ENCODE results near the gene CIT. TPM values are rescaled to one million over a fixed set of nuclear protein-coding genes. Genes with fewer than 3 reads are reported as not detected.

CIT gene
- total RNA-seq, 1 experiment from 2014 or later, result 58.9 TPM

DNA sequence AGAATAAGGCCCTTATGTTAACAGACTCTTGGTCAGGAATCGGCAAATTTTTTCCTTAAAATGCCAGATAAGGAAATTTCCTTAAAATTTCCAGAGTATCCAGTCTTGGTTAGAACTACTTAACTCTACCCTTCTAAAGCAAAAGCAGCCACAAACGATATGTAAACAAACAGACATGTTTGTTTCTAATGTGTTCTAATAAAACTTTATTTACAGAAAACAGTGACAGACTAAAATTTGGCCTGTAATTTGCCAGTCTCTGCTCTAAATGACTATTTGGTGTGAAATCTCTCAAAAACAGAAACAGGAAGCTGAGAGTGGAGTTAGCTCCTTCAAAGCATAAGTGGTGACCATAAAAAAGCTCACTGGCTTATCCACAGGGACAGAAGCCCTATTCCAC is 131.0 kb downstream of the CIT start:
- no peaks in the 10 kb centered on the region for H4K20me1 ChIP-seq (ENCODE audit: low read length)
- H3K9ac ChIP-seq (ENCODE audit: low read length), result no peak overlapping the region
- intact Hi-C loops (cut with micrococcal nuclease), result no loop called here
- no peak overlapping the region for H2AFZ ChIP-seq (ENCODE audit: low read length)
- H3F3A ChIP-seq (ENCODE audit: low read length, unreplicated experiment), result no peaks in the 10 kb centered on the region
- no peak overlapping the region for H3K4me2 ChIP-seq (ENCODE audit: low read length)
- no TSS peak for BruUV-seq (replicated peaks)
- ChIA-PET POLR2A (ENCODE audit: unreplicated experiment) (no interaction called here), CTCF (no interaction called here)
- TF ChIP-seq EZH2phosphoT487 (IDR thresholded peaks at IDR 0.05; ENCODE audit: borderline replicate concordance, low read length), result no peak
- TF ChIP-seq EZH2 (IDR thresholded peaks at IDR 0.05; ENCODE audit: low read length, unreplicated experiment), result no peak
- TF ChIP-seq CTCF (conservative IDR thresholded peaks at IDR 0.05; ENCODE audit: low read depth, low read length), result no peak
- peaks cover 70% of the 10 kb centered on the region for H3K36me3 ChIP-seq (ENCODE audit: low read depth, low read length)
- no peaks in the 10 kb centered on the region for H3K79me2 ChIP-seq (ENCODE audit: low read length)
- no peak overlapping the region for H3K4me3 ChIP-seq (ENCODE audit: low read length)
- peaks cover 22% of the 10 kb centered on the region for H3K9me3 ChIP-seq (ENCODE audit: low read length)
- ATAC-seq, result no peak
- H3K9me2 ChIP-seq (replicated peaks; ENCODE audit: low read length), result no peaks in the 10 kb centered on the region
- no peak for DNase-seq
- H3K27me3 ChIP-seq (ENCODE audit: low read length), result no peaks in the 10 kb centered on the region
- no peaks in the 10 kb centered on the region for H3K4me1 ChIP-seq (ENCODE audit: insufficient read depth, low read length)
- no peak overlapping the region for H3K27ac ChIP-seq (ENCODE audit: low read length)

- Histone ChIP-seq H3K9me3 (ENCODE audit: low read length) (peaks cover 22% of the 10 kb centered on the region), H4K20me1 (ENCODE audit: low read length) (no peaks in the 10 kb centered on the region), H3K9me2 (replicated peaks; ENCODE audit: low read length) (no peaks in the 10 kb centered on the region), H3K9ac (ENCODE audit: low read length) (no peak overlapping the region), H3K4me3 (ENCODE audit: low read length) (no peak overlapping the region), H3K27me3 (ENCODE audit: low read length) (no peaks in the 10 kb centered on the region), H3F3A (ENCODE audit: low read length, unreplicated experiment) (no peaks in the 10 kb centered on the region), H3K27ac (ENCODE audit: low read length) (no peak overlapping the region), H3K4me1 (ENCODE audit: insufficient read depth, low read length) (no peaks in the 10 kb centered on the region), H3K36me3 (ENCODE audit: low read depth, low read length) (peaks cover 62% of the 10 kb centered on the region), H3K4me2 (ENCODE audit: low read length) (no peak overlapping the region), H2AFZ (ENCODE audit: low read length) (no peak overlapping the region), H3K79me2 (ENCODE audit: low read length) (no peaks in the 10 kb centered on the region)
- no peak for DNase-seq
- TF ChIP-seq EZH2phosphoT487 (IDR thresholded peaks at IDR 0.05; ENCODE audit: borderline replicate concordance, low read length), result no peak
- no peak for TF ChIP-seq CTCF (conservative IDR thresholded peaks at IDR 0.05; ENCODE audit: low read depth, low read length)
- no peak for TF ChIP-seq EZH2 (IDR thresholded peaks at IDR 0.05; ENCODE audit: low read length, unreplicated experiment)
- no TSS peak for BruUV-seq (replicated peaks)
- intact Hi-C loops (cut with micrococcal nuclease), result no loop called here
- CTCF ChIA-PET, result no interaction called here
- POLR2A ChIA-PET (ENCODE audit: unreplicated experiment), result no interaction called here
- no peak for ATAC-seq
Observed at GRCh38 chr12:119744900-119745606, 132.1 kb downstream of the CIT start.

GRCh38 chr12:119742700-119743099 is 134.4 kb downstream of the CIT start:
- peaks cover 54% of the 10 kb centered on the region for H3K36me3 ChIP-seq (ENCODE audit: low read depth, low read length)
- TF ChIP-seq EZH2 (IDR thresholded peaks at IDR 0.05; ENCODE audit: low read length, unreplicated experiment) (no peak), EZH2phosphoT487 (IDR thresholded peaks at IDR 0.05; ENCODE audit: borderline replicate concordance, low read length) (no peak), CTCF (conservative IDR thresholded peaks at IDR 0.05; ENCODE audit: low read depth, low read length) (no peak)
- no peak for ATAC-seq

More at GRCh38 chr12:119742700-119743099, 134.4 kb downstream of the CIT start:
- Histone ChIP-seq H3F3A (ENCODE audit: low read length, unreplicated experiment) (no peaks in the 10 kb centered on the region), H3K9me3 (ENCODE audit: low read length) (peaks cover 22% of the 10 kb centered on the region), H3K9ac (ENCODE audit: low read length) (no peak overlapping the region), H3K27me3 (ENCODE audit: low read length) (no peaks in the 10 kb centered on the region), H3K9me2 (replicated peaks; ENCODE audit: low read length) (no peaks in the 10 kb centered on the region), H3K4me3 (ENCODE audit: low read length) (no peak overlapping the region), H3K27ac (ENCODE audit: low read length) (no peak overlapping the region), H4K20me1 (ENCODE audit: low read length) (no peaks in the 10 kb centered on the region), H3K79me2 (ENCODE audit: low read length) (no peaks in the 10 kb centered on the region), H3K4me2 (ENCODE audit: low read length) (no peak overlapping the region), H2AFZ (ENCODE audit: low read length) (no peak overlapping the region), H3K4me1 (ENCODE audit: insufficient read depth, low read length) (no peaks in the 10 kb centered on the region)
- CTCF ChIA-PET, result no interaction called here
- no peak for DNase-seq
- intact Hi-C loops (cut with micrococcal nuclease), result no loop called here
- POLR2A ChIA-PET (ENCODE audit: unreplicated experiment), result no interaction called here
- no TSS peak for BruUV-seq (replicated peaks)
